Fibroblast of skin of scalp (primary cell): Measurements from ENCODE around the gene C10orf143.
A peak's percentile ranks its signal among the peaks of the same experiment; 100 is the strongest.

Experiments used
- DNase-seq: peaks from one replicate; pipeline ENCODE4 v3.0.0-alpha.2; 2013

C10orf143 gene

GRCh38 chr10:130052193-130052592 lies 58.4 kb downstream of the C10orf143 start:
- DNase-seq, result no peak

DNA sequence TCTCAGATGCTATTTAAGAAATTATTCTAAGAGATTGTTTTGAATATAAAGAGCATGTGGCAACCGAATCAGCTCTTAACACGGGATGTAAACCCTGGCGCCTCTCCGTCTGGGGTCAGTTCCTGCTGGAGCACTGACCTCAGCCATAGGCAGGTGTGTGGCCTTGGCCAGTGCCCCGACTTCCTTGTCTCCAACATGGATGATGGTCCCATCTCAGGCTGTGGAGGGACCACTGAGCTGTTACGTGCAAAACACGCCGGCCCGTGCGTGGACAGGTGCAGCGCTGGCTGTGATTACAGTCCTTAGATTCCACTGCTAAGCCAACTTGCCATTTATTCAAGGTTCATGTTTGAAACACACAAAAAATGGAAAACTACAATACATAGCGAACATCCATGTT lies 59.9 kb downstream of the C10orf143 start:
- no peak for DNase-seq

GRCh38 chr10:130049987-130050386 lies 60.6 kb downstream of the C10orf143 start:
- no peak for DNase-seq

GRCh38 chr10:130049244-130049643 lies 61.4 kb downstream of the C10orf143 start:
- DNase-seq, result no peak

GRCh38 chr10:130048081-130048480 lies 62.5 kb downstream of the C10orf143 start:
- no peak for DNase-seq

- no peak for DNase-seq
These were observed 63.3 kb downstream of the C10orf143 start for GRCh38 chr10:130047336-130047735.

DNA sequence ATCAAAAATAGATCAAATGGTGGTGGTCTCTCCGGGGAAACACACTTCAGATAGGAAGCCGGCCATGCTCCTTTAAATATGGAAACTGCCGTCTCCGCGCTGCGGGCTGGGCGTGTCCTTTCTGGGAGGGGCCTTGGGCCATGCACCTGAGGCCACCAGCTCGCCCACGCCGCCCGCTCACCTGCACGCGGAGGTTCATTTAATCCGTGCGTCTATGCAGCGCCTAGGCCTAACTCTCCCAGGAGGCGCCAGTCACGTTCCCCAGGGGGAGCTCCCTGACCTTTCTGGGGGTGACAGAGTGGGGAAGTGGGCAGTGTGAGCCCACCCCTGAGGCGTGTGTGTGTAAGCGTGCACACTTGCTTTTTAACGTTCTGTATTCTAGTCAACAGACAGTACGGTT lies 64.0 kb downstream of the C10orf143 start:
- no peak for DNase-seq

- no peak for DNase-seq
These were observed 64.8 kb downstream of the C10orf143 start for GRCh38 chr10:130045801-130046321.

DNA sequence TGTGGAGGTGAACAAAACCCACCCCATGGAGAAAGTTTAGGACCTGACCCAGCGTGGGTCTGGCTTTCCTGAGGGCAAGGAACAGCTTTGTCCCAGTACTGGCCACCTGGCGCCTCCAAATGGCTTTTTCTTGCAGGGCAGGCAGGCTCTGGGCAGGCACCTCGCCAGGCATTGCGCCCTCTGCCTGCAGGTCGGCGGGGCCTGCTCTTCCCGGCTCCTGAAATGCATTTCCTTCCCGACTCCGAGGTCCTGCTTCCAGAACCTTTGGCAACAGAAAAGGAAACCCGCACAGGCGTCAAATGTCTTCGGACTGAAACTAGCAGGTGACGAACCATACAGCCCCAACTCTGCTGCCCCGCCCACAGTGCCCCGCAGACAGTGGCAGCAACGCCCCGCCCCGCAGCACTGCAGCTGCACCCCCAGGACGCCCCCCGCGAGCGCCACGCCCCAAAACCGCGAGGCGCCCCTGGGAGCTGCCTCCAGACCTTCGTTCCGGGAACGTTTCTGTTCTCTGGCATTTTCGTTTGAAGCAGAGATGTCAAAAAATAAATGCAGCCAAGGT lies 65.5 kb downstream of the C10orf143 start:
- peak; percentile 35 for DNase-seq

DNA sequence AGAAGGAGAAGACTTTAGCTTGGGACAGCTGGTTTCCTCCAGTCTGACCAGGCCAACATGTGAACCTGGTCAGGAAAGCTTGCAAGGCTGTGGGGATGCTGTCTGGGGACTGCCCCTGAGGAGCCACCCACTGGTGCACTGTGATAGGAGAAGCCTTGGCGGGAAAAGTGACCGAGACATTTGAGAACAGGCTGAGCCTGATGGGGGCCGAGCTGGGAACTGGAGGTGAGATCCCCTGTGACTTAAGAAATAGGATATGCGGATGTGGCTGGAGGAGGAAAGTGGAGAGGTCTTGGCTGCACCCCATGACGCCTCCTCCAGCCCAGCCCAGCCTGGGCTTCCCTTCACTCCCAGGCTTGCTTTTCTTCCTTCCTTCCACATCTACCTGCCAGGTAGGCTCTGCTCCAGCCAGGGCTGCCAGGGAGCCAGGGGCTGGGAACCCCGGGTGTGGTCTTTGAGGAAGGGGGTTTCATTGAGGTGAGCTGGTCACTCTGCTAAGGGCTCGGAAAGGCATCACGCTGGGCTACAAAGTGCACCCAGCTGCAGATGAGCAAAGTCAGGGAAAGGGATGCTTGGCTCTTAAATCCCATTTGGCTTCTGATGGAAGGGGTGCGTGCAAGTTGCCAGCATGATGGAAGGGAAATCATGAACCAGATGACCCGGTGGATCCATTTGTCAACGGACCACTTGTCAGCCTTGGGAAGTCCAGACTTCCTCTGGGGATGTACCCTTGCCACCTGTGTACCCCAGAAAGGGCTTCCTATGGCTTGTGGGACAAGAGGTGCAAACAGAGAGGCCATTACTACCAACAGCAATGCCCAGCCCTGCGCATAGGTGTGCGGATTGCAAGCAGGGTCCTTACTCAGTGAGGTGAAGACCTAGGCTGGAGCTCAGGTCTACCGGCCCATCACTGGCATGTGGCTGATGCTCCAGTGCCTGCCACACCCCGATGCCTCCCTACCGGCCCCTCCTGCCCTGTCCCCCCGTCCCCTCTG lies 66.3 kb downstream of the C10orf143 start:
- no peak for DNase-seq

GRCh38 chr10:130043491-130043890 lies 67.1 kb downstream of the C10orf143 start:
- no peak for DNase-seq

- DNase-seq, result no peak
These were observed 68.2 kb downstream of the C10orf143 start for GRCh38 chr10:130042381-130042780.

- DNase-seq, result no peak
These were observed 68.9 kb downstream of the C10orf143 start for GRCh38 chr10:130041451-130042371.

DNA sequence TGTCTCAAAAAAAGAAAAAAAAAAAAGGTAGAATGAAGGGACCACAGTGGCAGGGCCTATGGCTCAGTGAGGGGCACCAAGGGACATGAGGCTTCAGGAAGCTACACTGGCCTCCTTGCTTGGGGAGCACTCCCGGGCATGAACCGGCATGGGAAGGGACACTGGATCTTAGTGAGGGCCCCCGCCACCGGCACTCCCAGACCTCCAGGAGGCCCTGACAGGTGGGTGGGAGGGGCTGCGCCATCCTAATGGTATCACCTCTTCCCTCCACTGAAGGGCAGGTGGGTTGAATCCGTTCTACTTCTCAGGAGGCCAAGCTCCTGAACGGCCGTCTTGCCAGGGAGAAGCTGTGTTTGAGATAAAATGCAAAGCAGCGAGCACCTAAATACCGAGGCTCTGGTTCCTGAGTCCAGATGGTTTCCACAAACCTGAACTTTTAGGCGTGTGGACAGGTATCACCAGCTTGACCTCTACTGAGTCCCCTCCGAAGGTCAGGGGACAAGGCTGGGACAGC lies 69.8 kb downstream of the C10orf143 start:
- DNase-seq, result no peak

DNA sequence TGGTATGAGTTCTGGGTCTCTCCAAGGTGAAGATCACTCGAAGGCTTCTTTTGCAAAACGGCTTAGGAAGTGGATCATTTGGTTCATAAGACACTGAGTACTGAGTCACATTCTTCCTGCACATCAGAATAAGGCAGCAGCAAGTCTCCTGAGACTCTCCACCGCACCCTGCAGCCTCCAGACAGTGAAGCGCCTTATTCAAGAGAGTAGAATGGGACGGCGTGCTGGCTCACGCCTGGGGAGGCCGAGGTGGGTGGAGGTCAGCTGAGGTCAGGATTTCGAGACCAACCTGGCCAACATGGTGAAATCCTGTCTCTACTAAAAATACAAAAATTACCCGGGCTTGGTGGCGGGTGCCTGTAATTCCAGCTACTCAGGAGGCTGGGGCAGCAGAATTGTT lies 70.3 kb downstream of the C10orf143 start:
- no peak for DNase-seq

GRCh38 chr10:130039141-130039540 lies 71.5 kb downstream of the C10orf143 start:
- DNase-seq, result no peak

DNA sequence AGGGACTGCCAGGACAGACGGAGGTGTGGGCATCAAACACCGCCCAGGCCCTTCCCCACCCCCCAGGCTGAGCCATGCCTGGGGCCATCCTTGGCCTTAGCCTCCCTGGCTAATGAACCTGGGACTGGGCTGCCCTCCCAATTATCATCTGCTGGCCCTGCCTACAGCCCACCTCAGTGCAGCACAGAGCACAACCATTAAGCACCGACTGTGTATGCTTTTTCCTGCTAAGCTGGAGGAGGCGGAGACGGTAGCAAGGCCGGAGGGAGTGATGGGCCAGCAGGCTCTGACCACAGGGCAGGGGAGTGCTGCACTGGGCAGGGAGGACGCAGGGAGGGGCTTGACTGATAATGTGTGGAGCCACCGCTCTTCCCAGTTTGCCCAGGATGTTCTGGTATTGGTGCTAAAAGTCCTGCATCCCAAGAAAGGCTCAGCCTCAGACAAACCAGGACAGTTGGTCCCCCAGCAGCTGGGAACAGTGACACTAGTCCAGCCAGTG lies 72.0 kb downstream of the C10orf143 start:
- DNase-seq, result no peak

GRCh38 chr10:130038019-130038555 lies 72.5 kb downstream of the C10orf143 start:
- DNase-seq, result no peak

GRCh38 chr10:130037169-130037661 lies 73.4 kb downstream of the C10orf143 start:
- no peak for DNase-seq

DNA sequence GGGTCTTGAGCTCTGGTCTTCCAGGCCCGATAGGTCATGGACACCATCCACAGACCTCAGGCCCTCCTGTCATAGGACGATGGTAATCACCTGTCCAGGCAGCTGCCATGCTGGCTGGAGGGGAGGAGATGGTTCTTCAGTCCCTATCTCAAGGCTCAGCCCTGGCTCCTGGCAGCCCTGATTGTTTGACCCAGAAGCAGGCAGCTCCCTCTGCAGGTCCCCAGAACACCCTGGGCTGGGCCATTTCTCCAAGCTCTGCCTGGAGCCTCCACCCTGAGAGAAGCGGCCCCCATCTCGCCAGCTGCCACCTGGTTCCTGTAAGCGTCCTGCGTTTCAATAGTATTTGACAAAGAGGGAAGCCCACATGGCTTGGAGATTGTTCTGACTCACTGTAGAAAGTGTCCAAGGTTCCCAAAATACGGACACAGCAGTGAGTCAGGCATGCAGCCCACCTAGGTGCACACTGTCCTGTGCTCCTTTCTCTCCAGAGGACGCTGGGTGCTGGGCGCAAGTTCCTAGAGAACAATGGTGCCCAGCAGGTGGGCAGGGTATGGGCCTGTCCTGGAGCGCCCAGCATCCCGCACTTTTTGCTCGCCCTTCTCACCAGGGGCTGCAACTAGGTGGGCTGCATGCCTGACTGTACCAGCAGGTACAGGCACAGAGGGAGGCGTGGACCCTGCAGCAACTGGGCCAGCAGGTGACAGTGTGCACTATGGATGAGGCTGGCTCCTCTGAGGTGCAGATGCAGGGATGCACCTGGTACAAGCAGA lies 74.1 kb downstream of the C10orf143 start:
- no peak for DNase-seq

DNA sequence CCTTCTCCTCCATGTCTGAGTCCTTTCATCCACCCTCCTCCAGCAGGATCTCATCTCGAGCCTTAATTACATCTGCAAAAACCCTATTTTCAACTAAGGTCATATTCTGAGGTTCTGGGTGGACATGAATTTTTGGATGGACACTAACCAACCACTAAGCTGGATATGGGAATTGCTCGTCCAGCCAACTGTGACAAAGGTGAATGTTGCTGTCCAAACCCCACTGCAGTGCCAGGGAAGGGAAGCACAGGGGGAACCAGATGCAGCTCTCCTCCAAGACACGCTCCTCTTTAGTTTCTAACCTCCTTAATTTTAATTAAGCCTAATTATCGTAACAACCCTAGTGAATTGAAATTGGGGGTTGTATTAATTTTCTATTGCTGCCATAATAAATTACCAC lies 81.4 kb downstream of the C10orf143 start:
- no peak for DNase-seq
